ENCODE data around the gene BST1.

DNA sequence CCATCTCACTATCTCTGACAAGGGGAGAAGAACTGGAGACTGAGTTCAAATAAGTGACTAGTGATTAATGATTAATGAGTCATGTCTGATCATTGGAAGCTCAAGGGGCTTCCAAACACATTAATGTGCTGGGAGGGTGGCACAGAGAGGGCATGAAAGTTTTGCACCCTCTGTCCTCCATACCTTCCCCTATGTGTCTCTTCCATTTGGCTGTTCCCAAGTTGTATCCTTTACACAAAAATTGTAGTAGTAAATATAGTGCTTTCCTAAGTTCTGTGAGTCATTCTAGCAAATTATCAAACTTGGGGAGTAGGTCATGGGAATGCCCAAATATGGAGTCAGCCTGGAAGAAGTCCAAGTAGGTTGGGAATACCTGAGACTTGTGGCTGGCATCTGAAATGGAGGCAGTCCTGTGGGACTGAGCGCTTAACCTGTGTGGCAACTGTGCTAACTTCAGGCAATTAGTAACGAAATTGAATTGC, 25.3 kb upstream of the BST1 start:
- TF ChIP-seq, protein P1, sequence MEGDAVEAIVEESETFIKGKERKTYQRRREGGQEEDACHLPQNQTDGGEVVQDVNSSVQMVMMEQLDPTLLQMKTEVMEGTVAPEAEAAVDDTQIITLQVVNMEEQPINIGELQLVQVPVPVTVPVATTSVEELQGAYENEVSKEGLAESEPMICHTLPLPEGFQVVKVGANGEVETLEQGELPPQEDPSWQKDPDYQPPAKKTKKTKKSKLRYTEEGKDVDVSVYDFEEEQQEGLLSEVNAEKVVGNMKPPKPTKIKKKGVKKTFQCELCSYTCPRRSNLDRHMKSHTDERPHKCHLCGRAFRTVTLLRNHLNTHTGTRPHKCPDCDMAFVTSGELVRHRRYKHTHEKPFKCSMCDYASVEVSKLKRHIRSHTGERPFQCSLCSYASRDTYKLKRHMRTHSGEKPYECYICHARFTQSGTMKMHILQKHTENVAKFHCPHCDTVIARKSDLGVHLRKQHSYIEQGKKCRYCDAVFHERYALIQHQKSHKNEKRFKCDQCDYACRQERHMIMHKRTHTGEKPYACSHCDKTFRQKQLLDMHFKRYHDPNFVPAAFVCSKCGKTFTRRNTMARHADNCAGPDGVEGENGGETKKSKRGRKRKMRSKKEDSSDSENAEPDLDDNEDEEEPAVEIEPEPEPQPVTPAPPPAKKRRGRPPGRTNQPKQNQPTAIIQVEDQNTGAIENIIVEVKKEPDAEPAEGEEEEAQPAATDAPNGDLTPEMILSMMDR (IDR thresholded peaks at IDR 0.05) = no peak
- no peak for TF ChIP-seq POLR2A (IDR thresholded peaks at IDR 0.05)

Data from lower leg skin (tissue), 3 donors.